H9 (cell line): ENCODE measurements around the gene IL25. TPM values are rescaled to one million over a fixed set of nuclear protein-coding genes. Genes with fewer than 3 reads are reported as not detected.

Experiments used
- microRNA-seq: library from miRNA; unstranded; fragments of <30 nt; microRNA quantifications from one replicate; pipeline ENCODE4, GENCODE V29; 2020; ENCODE audit warnings: borderline microRNAs expressed
- total RNA-seq: library from RNA; stranded (reverse); gene quantifications from 2 replicates; pipeline ENCODE4 v1.2.1, GENCODE V29; 2021

Gene IL25
- total RNA-seq, 1 experiment from 2014 or later, result not detected

Small RNA genes within 50 kb of the gene (microRNA-seq; reads per million reads assigned to microRNA genes)
- gene MIR208A, result 0.81 reads per million
- not detected for gene MIR208B

Other genes with a start within 250 kb of the IL25 start
- 77.9 and 84.5 TPM in 2 replicates for gene SLC7A8, start 189.1 kb upstream of the IL25 start, total RNA-seq
- 0.15 and 0.39 TPM in 2 replicates for gene RNF212B, start 134.9 kb upstream of the IL25 start, total RNA-seq
- gene HOMEZ, start 86.7 kb upstream of the IL25 start, total RNA-seq, result 6.2 and 6.5 TPM in 2 replicates
- 2.6 and 3.9 TPM in 2 replicates for gene PPP1R3E, start 70.0 kb upstream of the IL25 start, total RNA-seq
- 8.4 and 8.8 TPM in 2 replicates for gene BCL2L2, start 66.0 kb upstream of the IL25 start, total RNA-seq
- 331 and 333 TPM in 2 replicates for gene PABPN1, start 51.4 kb upstream of the IL25 start, total RNA-seq
- gene SLC22A17, start 19.9 kb upstream of the IL25 start, total RNA-seq, result 33.0 and 34.0 TPM in 2 replicates
- gene EFS, start 7.6 kb upstream of the IL25 start, total RNA-seq, result 31.9 and 32.1 TPM in 2 replicates
- not detected in 2 replicates for gene CMTM5, start 4.2 kb downstream of the IL25 start, total RNA-seq
- 0.07 and 0.13 TPM in 2 replicates for gene MYH6, start 35.5 kb downstream of the IL25 start, total RNA-seq
- not detected in 2 replicates for gene MYH7, start 62.9 kb downstream of the IL25 start, total RNA-seq
- gene NGDN, start 96.9 kb downstream of the IL25 start, total RNA-seq, result 51.7 and 53.1 TPM in 2 replicates
- gene ZFHX2, start 179.0 kb downstream of the IL25 start, total RNA-seq, result 19.2 and 19.4 TPM in 2 replicates
- gene THTPA, start 183.5 kb downstream of the IL25 start, total RNA-seq, result 13.4 and 15.6 TPM in 2 replicates
- 107 and 121 TPM in 2 replicates for gene AP1G2, start 195.0 kb downstream of the IL25 start, total RNA-seq
- 6.7 and 6.8 TPM in 2 replicates for gene JPH4, start 206.0 kb downstream of the IL25 start, total RNA-seq